CD4-positive, alpha-beta T cell treated with Interleukin-2 at 100 ng/mL for 4 hours (primary cell): ENCODE measurements around the gene ARNT2.

Experiments
- DNase-seq: peaks from one replicate; pipeline ENCODE4 v3.0.0-alpha.2; 2020; ENCODE audit warnings: low spot score

ARNT2 gene

GRCh38 chr15:80594091-80594889, 190.1 kb downstream of the ARNT2 start:
- DNase-seq: no peak

- no peak for DNase-seq
These were observed 191.2 kb downstream of the ARNT2 start for GRCh38 chr15:80595396-80595795.

GRCh38 chr15:80596521-80596976, 192.4 kb downstream of the ARNT2 start:
- DNase-seq: no peak

GRCh38 chr15:80597076-80597475, 192.9 kb downstream of the ARNT2 start:
- no peak for DNase-seq

GRCh38 chr15:80599359-80599758, 195.2 kb downstream of the ARNT2 start:
- no peak for DNase-seq

- no peak for DNase-seq
These were observed 196.4 kb downstream of the ARNT2 start for GRCh38 chr15:80600626-80601025.

GRCh38 chr15:80601256-80601655, 197.1 kb downstream of the ARNT2 start:
- no peak for DNase-seq

GRCh38 chr15:80604583-80605575, 200.7 kb downstream of the ARNT2 start:
- DNase-seq: no peak

- no peak for DNase-seq
These were observed 201.5 kb downstream of the ARNT2 start for GRCh38 chr15:80605591-80606150.

- DNase-seq: no peak
These were observed 202.4 kb downstream of the ARNT2 start for GRCh38 chr15:80606511-80607071.

GRCh38 chr15:80607287-80607980, 203.3 kb downstream of the ARNT2 start:
- no peak for DNase-seq

- DNase-seq: no peak
These were observed 204.5 kb downstream of the ARNT2 start for GRCh38 chr15:80608688-80609087.

GRCh38 chr15:80609091-80609490, 204.9 kb downstream of the ARNT2 start:
- no peak for DNase-seq

- no peak for DNase-seq
These were observed 205.3 kb downstream of the ARNT2 start for GRCh38 chr15:80609512-80609946.

GRCh38 chr15:80611543-80612080, 207.4 kb downstream of the ARNT2 start:
- no peak for DNase-seq

- DNase-seq: no peak
These were observed 208.1 kb downstream of the ARNT2 start for GRCh38 chr15:80612118-80612823.

GRCh38 chr15:80613762-80614365, 209.7 kb downstream of the ARNT2 start:
- DNase-seq: no peak

GRCh38 chr15:80614711-80615360, 210.7 kb downstream of the ARNT2 start:
- DNase-seq: no peak

- no peak for DNase-seq
These were observed 211.2 kb downstream of the ARNT2 start for GRCh38 chr15:80615361-80615736.
